ENCODE measurements around the gene SUMF2.
"Not testable (repeated sequence)": the region's sequence is repeated elsewhere in the genome, so short reads cannot be mapped to it uniquely, and the experiment has no call there.

SUMF2 gene

GRCh38 chr7:56063882-56064625 lies at the start of gene SUMF2:
Gene SUMF2, plus strand, starts transcription at chr7:56064286. Its CDS starts 26 bp downstream, at chr7:56064312.
- peak; percentile 80 for DNase-seq (ENCODE audit: low read depth)

GRCh38 chr7:56017015-56017414 lies 47.1 kb upstream of the SUMF2 start:
- not testable (repeated sequence) for DNase-seq (ENCODE audit: low read depth)

GRCh38 chr7:56019501-56019900 lies 44.6 kb upstream of the SUMF2 start:
- no peak for DNase-seq (ENCODE audit: low read depth)

GRCh38 chr7:56023500-56023899 lies 40.6 kb upstream of the SUMF2 start:
- DNase-seq (ENCODE audit: low read depth), result no peak

GRCh38 chr7:56026538-56026937 lies 37.5 kb upstream of the SUMF2 start:
- no peak for DNase-seq (ENCODE audit: low read depth)

- DNase-seq (ENCODE audit: low read depth), result no peak
These were observed 35.0 kb upstream of the SUMF2 start for GRCh38 chr7:56028942-56029630.

- no peak for DNase-seq (ENCODE audit: low read depth)
These were observed 33.7 kb upstream of the SUMF2 start for GRCh38 chr7:56030340-56030739.

- DNase-seq (ENCODE audit: low read depth), result not testable (repeated sequence)
These were observed 32.5 kb upstream of the SUMF2 start for GRCh38 chr7:56031556-56031955.

GRCh38 chr7:56032578-56032977 lies 31.5 kb upstream of the SUMF2 start:
- not testable (repeated sequence) for DNase-seq (ENCODE audit: low read depth)

GRCh38 chr7:56033671-56034432 lies 30.2 kb upstream of the SUMF2 start:
- DNase-seq (ENCODE audit: low read depth), result peak; percentile 44

- DNase-seq (ENCODE audit: low read depth), result no peak
These were observed 23.4 kb upstream of the SUMF2 start for GRCh38 chr7:56040730-56041129.

GRCh38 chr7:56045758-56046157 lies 18.3 kb upstream of the SUMF2 start:
- DNase-seq (ENCODE audit: low read depth), result not testable (repeated sequence)

GRCh38 chr7:56046721-56047445 lies 17.2 kb upstream of the SUMF2 start:
- DNase-seq (ENCODE audit: low read depth), result no peak

GRCh38 chr7:56047446-56048116 lies 16.5 kb upstream of the SUMF2 start:
- DNase-seq (ENCODE audit: low read depth), result not testable (repeated sequence)

GRCh38 chr7:56048245-56048644 lies 15.8 kb upstream of the SUMF2 start:
- no peak for DNase-seq (ENCODE audit: low read depth)

GRCh38 chr7:56048763-56049162 lies 15.3 kb upstream of the SUMF2 start:
- not testable (repeated sequence) for DNase-seq (ENCODE audit: low read depth)

- no peak for DNase-seq (ENCODE audit: low read depth)
These were observed 13.1 kb upstream of the SUMF2 start for GRCh38 chr7:56051053-56051338.

- peak; percentile 73 for DNase-seq (ENCODE audit: low read depth)
These were observed 12.5 kb upstream of the SUMF2 start, which contains the start of the genes CCT6A and PSPH for GRCh38 chr7:56051339-56052191. Gene CCT6A, plus strand, starts transcription at chr7:56051765. Its CDS starts 84 bp downstream, at chr7:56051849. Gene PSPH, minus strand, starts transcription at chr7:56051444. Its CDS starts 30,232 bp downstream, at chr7:56021212.

GRCh38 chr7:56053379-56053778 lies 10.7 kb upstream of the SUMF2 start:
- DNase-seq (ENCODE audit: low read depth), result no peak

GRCh38 chr7:56053993-56054392 lies 10.1 kb upstream of the SUMF2 start:
- no peak for DNase-seq (ENCODE audit: low read depth)
